ENCODE measurements around the gene PCA3.
A peak's percentile ranks its signal among the peaks of the same experiment; 100 is the strongest.
"Not testable (repeated sequence)": the region's sequence is repeated elsewhere in the genome, so short reads cannot be mapped to it uniquely, and the experiment has no call there.

PCA3 gene

GRCh38 chr9:76764138-76764537, at the start of gene PCA3:
PCA3 (plus strand) TSS chr9:76764438.
- DNase-seq, result no peak

- DNase-seq, result no peak
Observed at GRCh38 chr9:76716085-76716672, 48.1 kb upstream of the PCA3 start.

DNA sequence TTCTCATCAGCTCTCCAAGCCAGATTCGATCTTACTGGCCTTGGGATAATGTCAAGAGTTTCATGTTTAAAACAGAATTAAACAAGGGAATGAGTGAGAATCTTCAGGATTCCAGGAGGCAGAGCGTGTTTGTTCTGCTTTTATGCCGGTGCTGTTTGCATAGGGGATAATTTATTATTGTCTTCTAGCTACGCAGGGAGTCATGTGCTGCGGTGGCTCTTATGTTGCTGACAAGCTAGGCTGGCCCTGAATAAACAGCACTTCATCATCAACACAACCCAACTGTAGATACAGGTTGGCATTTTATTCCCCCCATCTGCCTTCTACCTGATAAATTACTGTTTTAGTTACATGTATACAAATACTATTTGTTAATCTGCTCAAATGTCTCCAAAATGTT, 47.1 kb upstream of the PCA3 start:
- DNase-seq, result peak; percentile 38

GRCh38 chr9:76717613-76718012, 46.6 kb upstream of the PCA3 start:
- no peak for DNase-seq

- DNase-seq, result no peak
Observed at GRCh38 chr9:76718166-76718565, 46.1 kb upstream of the PCA3 start.

DNA sequence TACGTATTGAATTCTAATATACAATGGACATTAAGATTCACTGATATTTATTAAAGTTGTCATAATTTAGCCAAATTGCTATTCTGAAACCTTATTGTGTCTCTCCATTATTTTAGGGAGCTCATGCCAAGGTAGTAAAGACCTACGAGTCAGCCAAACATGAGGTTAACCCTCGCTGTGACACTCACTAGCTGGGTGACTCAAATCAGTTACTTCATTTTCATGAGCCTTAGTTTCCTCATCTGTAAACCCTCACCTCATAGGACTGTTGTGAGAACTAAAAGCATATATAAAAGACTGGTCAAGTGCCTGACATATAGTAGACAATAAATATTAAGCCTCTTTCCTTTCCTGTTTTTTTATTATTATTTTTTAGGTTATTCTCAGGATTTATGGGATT, 44.0 kb upstream of the PCA3 start:
- DNase-seq, result no peak

DNA sequence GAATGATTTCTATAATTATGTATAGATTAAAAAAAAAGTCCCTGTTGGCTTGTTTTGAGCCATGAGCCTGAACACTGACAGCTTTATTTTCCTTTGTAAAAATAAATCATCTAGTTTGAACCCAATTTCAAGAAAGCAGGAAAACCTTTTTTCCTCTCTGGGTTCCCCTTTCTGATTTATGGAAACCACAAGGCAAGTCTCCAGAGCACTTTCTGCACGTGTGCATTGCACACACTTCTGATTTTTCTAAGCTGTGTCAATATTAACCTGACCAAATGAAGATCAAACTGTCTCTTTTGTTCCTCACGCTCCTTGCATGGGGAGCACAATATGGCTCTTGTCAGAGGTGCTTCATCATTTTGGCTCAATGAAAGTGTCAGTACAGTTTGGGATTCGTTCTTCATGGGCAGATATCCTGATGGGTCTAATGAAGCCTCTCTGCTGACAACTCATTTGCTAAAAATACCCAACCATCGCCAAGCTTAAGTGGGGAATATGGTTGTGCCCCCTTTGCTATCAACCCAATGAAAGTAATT, 39.2 kb upstream of the PCA3 start:
- no peak for DNase-seq

DNA sequence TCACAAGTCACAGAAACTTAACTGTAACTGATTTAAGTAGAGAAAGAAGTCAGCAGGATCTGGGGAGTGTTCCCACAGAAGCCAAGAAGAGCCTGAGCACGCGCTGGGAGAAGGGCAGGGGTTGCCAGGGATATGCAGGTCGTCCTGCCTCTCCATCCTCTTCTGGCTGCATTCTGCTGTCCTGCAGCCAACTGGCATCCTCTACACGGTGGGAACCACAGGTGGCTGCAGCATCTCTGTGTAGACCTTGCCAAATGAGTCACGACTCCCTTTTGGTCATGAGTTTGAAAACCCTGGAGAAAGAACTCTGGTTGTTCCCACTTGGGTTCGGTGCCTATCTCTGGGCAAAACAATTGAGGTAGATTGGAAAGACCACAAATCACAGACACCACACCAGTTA, 38.4 kb upstream of the PCA3 start:
- DNase-seq, result no peak

DNA sequence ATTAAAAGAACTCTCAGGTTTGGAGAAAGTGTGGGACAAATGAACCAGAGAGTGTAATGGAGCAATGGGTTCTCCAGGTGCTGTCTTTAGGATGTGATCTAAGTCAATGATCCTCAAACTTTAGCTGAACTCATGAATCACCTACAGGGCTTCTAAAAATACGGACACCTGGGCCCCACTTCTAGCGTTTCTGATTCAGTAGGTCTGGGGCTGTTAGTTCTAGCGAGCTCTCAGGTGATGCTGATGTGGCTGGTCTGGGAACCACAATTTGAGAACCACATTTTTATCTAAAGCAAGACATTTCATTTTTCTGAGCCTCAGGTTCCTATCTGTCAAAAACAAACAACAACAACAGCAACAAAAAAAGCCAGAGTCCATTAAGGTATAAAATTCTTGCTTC, 35.1 kb upstream of the PCA3 start:
- DNase-seq, result no peak

GRCh38 chr9:76729980-76730737, 34.1 kb upstream of the PCA3 start:
- peak; percentile 55 for DNase-seq

DNA sequence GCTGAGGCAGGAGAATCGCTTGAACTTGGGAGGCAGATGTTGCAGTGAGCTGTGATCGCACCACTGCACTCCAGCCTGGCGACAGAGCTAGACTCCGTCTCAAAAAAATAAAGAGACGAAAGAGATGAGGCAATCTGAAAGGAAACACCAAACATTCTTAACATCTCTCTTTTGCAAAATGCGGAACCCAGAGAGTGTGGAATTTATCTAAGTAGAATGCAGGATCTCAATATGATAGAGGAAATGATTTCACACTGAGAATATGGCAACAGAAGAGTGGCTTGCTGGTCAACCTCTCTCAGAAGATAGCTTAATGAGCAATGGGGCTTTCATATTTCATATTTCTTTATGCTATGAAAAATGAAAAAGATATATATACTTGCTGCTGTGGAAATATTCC, 33.4 kb upstream of the PCA3 start:
- DNase-seq, result no peak

DNA sequence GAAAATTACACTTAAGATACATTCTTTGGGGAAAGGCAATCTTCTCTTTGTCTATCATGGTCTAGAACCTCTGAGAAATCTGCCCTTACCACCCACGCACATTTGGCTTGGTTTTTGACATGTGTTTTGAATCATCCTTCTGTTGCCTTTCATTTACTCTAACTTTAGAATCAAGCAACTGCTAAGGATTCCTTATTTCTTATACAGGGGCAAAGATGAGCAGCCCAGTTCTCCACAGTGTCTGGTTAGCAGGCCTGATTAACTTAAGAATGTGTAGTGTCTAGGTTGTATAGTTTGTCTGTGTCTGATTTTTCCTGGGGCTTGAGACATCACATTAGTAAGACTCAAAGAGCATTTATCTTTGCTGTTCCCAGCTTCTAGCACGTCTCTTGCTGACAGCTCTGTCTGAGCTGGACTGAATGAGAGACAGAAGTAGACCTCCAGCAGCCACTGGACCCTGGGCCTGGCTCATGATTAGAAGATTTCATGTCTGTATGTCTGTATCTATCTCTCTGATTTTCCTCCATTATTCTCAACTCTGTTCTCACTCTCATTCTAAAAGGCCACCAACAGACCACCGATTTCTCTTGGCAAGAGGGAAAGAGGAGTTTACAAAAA, 31.8 kb upstream of the PCA3 start:
- DNase-seq, result no peak

GRCh38 chr9:76733096-76733495, 31.1 kb upstream of the PCA3 start:
- DNase-seq, result no peak

GRCh38 chr9:76734716-76735115, 29.5 kb upstream of the PCA3 start:
- DNase-seq, result no peak

GRCh38 chr9:76737154-76737902, 26.9 kb upstream of the PCA3 start:
- no peak for DNase-seq

DNA sequence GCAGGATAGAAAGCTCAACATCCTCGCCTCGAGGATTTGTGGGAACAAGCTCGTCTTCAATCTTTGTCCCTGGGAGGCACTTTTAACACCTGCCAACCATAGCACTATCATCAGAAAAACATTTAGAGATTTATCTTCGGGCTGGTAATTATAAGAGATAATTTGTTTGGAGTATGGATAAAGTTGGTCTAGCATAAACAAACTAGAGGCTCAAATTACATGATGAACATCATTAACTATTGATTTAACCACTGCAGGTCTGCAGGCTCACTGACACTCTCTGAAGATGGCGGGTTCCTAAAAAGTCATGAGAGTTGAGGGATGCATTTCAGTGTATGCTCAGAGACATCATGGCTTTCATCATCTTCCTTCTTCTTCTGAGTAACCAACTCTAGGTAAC, 25.8 kb upstream of the PCA3 start:
- no peak for DNase-seq

DNA sequence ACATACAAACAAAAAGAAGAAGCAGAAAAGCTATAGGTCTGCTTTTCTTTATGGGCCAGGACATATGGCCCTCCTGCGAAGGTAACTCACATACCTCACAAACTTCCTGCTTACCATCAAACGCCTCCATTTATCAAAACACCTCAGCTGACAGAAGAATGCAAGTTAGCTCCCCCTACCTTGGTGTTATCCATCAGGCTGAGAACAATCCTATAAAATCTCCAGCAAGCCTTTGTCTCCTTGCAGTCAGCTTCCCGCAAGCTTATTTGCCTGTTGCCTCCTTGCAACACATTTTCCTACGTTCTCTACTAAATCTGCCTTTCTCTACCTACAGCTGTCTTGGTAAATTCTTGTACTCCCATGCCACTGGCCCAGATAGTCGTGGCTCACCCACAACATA, 22.7 kb upstream of the PCA3 start:
- DNase-seq, result no peak

DNA sequence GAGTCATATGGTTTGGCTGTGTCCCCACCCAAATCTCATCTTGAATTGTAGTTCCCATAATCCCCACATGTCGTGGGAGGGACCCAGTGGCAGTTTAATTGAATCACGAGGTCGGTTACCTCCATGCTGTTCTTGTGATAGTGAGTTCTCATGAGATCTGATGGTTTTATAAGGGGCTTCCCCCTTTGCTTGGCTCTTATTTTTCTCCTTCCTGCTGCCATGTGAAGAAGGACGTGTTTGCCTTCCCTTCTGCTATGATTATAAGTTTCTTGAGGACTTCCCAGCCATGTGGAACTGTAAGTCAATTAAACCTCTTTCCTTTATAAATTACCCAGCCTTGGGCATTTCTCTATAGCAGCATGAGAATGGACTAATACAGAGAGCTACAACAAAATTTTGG, 21.3 kb upstream of the PCA3 start:
- DNase-seq, result not testable (repeated sequence)

DNA sequence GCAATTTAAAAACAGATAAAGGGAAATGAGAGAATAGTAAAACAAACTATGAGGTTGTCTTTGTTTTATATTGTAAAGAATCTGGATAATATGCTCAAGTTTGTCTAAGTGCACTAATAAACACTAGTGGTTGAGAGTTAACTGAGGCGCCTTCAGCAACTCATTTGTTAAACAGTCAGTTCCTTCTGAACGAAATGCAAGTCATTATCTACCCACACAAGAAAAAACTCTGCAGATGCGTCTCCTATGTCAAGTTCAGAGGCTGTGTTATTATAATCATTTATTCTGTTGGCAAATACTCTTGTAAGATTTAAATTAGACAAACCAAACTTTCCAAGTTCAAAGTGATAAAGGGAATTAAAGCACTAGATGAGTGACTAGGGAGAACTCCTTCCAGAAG, 20.3 kb upstream of the PCA3 start:
- DNase-seq, result no peak

GRCh38 chr9:76744336-76744735, 19.9 kb upstream of the PCA3 start:
- DNase-seq, result no peak

GRCh38 chr9:76751001-76751400, 13.2 kb upstream of the PCA3 start:
- no peak for DNase-seq

- DNase-seq, result peak; percentile 51
Observed at GRCh38 chr9:76756268-76756640, 8.0 kb upstream of the PCA3 start.

DNA sequence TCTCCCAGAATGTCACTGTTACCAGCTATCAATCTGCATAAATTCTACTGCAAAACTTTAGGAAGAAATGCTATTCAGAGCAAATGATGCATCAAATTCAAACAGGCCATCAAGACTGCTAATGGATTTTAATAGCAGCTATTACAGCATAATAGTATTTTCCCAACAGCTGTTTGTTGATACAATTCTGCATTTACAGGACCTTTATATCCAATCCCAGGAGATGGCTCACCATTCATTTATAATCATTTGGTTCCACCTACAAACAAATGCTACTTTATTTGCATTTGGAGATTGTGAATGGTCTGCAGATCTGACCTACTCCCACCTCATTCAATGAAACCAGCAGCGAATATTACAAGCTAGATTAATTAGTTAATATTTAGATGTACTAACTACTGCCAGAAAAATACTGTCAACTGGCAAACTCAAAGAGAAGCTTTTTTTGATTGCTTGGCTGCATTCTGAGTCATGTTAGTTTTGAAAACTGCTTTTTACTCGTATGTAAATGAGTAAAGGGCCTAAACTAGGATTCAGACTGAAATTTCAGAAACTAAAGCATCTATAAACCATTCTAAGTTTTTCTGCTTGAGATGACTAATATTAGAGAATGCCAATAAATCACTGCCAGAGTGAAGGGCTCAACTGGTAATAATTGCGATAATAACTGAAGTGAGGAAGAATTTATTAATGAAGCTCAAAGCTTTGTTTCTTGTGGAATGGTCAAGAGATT, 7.1 kb upstream of the PCA3 start:
- DNase-seq, result peak; percentile 84
